GM12874 (cell line): ENCODE results near the gene EFEMP2.
A peak's percentile ranks its signal among the peaks of the same experiment; 100 is the strongest.

Experiments used
- CTCF ChIP-seq: IDR thresholded peaks from 2 replicates; pipeline ENCODE4 v1.5.1; 2011; ENCODE audit warnings: low read depth, mild to moderate bottlenecking, control low read depth, low read length, moderate library complexity; ENCODE audit not compliant: insufficient read depth

The EFEMP2 gene

GRCh38 chr11:65891219-65892136 lies 18.9 kb upstream of the EFEMP2 start:
- TF ChIP-seq CTCF, result peak; percentile 67

- 0 out of 2 replicates have a peak, but pooled peaks have one; percentile 4 for TF ChIP-seq CTCF
Observed at GRCh38 chr11:65890324-65891218, 18.0 kb upstream of the EFEMP2 start, which contains the start of gene CCDC85B. Gene CCDC85B (plus strand): TSS chr11:65890673. CDS start chr11:65890784, 111 bp downstream.

- TF ChIP-seq CTCF, result peak; percentile 91
Observed at GRCh38 chr11:65888163-65888814, 15.7 kb upstream of the EFEMP2 start, which contains the start of gene FIBP. Gene FIBP (minus strand): TSS chr11:65888471. CDS start chr11:65888418, 53 bp downstream.

GRCh38 chr11:65887723-65888162 lies 15.1 kb upstream of the EFEMP2 start:
- no peak for TF ChIP-seq CTCF

GRCh38 chr11:65886826-65887722 lies 14.5 kb upstream of the EFEMP2 start:
- TF ChIP-seq CTCF, result no peak

GRCh38 chr11:65885808-65886536 lies 13.4 kb upstream of the EFEMP2 start:
- no peak for TF ChIP-seq CTCF
